Spleen (tissue), 7 donors: ENCODE results near the gene PAK4.

Experiments
- CTCF ChIP-seq, 11 experiments: fragments of 200-600 bp in 7 of 11; fragments of 450-650 bp in 4 of 11; sonication (generic) in 4 of 11; IDR thresholded peaks in 8 of 11; conservative IDR thresholded peaks in 3 of 11; 1 replicate in 7 of 11; 2 replicates in 4 of 11; pipeline versions ENCODE4 v1.4.0 to v1.8.0; 2016 to 2021; ENCODE audit warnings: antibody characterized with exemption in 11 of 11, inconsistent platforms in 4 of 11, mild to moderate bottlenecking in 1 of 11
- POLR2A ChIP-seq, 3 donors: fragments of 450-650 bp; IDR thresholded peaks; one replicate each; pipeline ENCODE4 v1.5.1; 2017; ENCODE audit warnings: antibody characterized with exemption in 3 of 3, mild to moderate bottlenecking in 1 of 3
- POLR2AphosphoS5 ChIP-seq, 3 donors: sonication (generic); formaldehyde crosslinking; IDR thresholded peaks; one replicate each; pipeline ENCODE4 v1.5.1; 2017; ENCODE audit warnings: antibody characterized with exemption in 3 of 3
- donor health status: DM: no; HTN: no; CAD: no; lungs with moderate emphysema.
- donor health status: DM: no; HTN: no; CAD: no.
- donor health status: DM: no; HTN: no; CAD: no.

- TF ChIP-seq CTCF (IDR thresholded peaks at IDR 0.05 in 8 of 11, conservative IDR thresholded peaks at IDR 0.05 in 3 of 11) = no peak
- no peak for TF ChIP-seq POLR2AphosphoS5 (IDR thresholded peaks at IDR 0.05)
- TF ChIP-seq POLR2A (IDR thresholded peaks at IDR 0.05) = no peak
These were observed 11.5 kb downstream of the PAK4 start for GRCh38 chr19:39137131-39137530.
